ENCODE results near the gene HAVCR1.
A peak's percentile ranks its signal among the peaks of the same experiment; 100 is the strongest.

HAVCR1 gene

DNA sequence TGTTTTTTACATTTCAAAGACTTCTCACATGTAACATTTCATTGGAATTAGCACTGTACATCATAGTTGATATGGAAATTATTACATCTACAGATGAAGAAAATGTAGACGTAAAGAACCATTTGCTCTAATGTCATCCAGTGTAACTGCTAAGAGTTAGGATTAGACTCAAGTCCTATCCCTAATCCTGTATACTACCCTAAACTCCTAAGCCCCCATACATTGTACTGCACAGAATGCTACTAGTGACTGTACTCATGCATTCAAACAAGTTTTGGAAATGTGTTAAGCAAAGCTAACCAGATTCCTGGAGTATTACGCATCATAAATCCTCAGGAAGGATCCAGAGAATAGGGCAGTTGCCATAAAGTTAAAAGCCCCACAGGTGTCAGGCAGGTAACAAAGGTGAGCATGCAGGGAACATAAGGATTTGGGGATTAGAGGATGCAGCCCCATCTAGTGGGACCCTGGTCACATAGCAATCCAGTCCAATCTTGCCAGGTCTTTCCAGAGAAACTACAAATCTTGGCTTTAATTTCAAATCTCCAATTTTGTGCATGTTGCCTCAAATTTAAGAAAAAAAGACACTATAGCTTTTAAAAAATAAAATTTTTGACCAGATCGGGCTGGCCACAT lies 32.0 kb downstream of the HAVCR1 start:
- Histone ChIP-seq H3K4me1 (ENCODE audit: control insufficient read depth, insufficient read depth, low read length) (no peaks in the 10 kb centered on the region), H3K36me3 (ENCODE audit: control insufficient read depth in 2 of 2, insufficient read depth in 1 of 2, low read length in 2 of 2) (no peaks in the 10 kb centered on the region), H3K27ac (ENCODE audit: extremely low read depth, low read depth, low read length) (no peak overlapping the region), H3K9me3 (ENCODE audit: control insufficient read depth, insufficient read depth, low read depth, low read length) (no peaks in the 10 kb centered on the region), H3K4me3 (ENCODE audit: low read depth, low read length) (no peak overlapping the region)
- TF ChIP-seq, protein P1, sequence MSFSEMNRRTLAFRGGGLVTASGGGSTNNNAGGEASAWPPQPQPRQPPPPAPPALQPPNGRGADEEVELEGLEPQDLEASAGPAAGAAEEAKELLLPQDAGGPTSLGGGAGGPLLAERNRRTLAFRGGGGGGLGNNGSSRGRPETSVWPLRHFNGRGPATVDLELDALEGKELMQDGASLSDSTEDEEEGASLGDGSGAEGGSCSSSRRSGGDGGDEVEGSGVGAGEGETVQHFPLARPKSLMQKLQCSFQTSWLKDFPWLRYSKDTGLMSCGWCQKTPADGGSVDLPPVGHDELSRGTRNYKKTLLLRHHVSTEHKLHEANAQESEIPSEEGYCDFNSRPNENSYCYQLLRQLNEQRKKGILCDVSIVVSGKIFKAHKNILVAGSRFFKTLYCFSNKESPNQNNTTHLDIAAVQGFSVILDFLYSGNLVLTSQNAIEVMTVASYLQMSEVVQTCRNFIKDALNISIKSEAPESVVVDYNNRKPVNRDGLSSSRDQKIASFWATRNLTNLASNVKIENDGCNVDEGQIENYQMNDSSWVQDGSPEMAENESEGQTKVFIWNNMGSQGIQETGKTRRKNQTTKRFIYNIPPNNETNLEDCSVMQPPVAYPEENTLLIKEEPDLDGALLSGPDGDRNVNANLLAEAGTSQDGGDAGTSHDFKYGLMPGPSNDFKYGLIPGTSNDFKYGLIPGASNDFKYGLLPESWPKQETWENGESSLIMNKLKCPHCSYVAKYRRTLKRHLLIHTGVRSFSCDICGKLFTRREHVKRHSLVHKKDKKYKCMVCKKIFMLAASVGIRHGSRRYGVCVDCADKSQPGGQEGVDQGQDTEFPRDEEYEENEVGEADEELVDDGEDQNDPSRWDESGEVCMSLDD (tag by site-specific recombination; IDR thresholded peaks at IDR 0.05): no peak
- TF ChIP-seq ZNF677 (tag by site-specific recombination; IDR thresholded peaks at IDR 0.05): no peak
- peak; percentile 24 for TF ChIP-seq ZNF654 (tag by site-specific recombination; IDR thresholded peaks at IDR 0.05; ENCODE audit: low read depth)
- no peak for TF ChIP-seq ZXDB (tag by site-specific recombination; IDR thresholded peaks at IDR 0.05)
- no peak for TF ChIP-seq ZNF350 (tag by site-specific recombination; IDR thresholded peaks at IDR 0.05)
- TF ChIP-seq, protein P2, sequence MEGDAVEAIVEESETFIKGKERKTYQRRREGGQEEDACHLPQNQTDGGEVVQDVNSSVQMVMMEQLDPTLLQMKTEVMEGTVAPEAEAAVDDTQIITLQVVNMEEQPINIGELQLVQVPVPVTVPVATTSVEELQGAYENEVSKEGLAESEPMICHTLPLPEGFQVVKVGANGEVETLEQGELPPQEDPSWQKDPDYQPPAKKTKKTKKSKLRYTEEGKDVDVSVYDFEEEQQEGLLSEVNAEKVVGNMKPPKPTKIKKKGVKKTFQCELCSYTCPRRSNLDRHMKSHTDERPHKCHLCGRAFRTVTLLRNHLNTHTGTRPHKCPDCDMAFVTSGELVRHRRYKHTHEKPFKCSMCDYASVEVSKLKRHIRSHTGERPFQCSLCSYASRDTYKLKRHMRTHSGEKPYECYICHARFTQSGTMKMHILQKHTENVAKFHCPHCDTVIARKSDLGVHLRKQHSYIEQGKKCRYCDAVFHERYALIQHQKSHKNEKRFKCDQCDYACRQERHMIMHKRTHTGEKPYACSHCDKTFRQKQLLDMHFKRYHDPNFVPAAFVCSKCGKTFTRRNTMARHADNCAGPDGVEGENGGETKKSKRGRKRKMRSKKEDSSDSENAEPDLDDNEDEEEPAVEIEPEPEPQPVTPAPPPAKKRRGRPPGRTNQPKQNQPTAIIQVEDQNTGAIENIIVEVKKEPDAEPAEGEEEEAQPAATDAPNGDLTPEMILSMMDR (tag by site-specific recombination; IDR thresholded peaks at IDR 0.05): 0 out of 2 replicates have a peak, but pooled peaks have one; percentile 8
- TF ChIP-seq OVOL3 (tag by site-specific recombination; IDR thresholded peaks at IDR 0.05): no peak
- TF ChIP-seq GLI2 (tag by site-specific recombination; IDR thresholded peaks at IDR 0.05; ENCODE audit: borderline replicate concordance, low read depth): no peak
- no peak for TF ChIP-seq ZNF426 (tag by site-specific recombination; IDR thresholded peaks at IDR 0.05)
- no peak for TF ChIP-seq ZNF138 (tag by site-specific recombination; IDR thresholded peaks at IDR 0.05; ENCODE audit: borderline replicate concordance)
- TF ChIP-seq SCRT2 (tag by site-specific recombination; IDR thresholded peaks at IDR 0.05): peak; percentile 41
- TF ChIP-seq ZBTB48 (tag by site-specific recombination; IDR thresholded peaks at IDR 0.05): no peak
- ChIA-PET CTCF (interaction anchor here (0.6 to 1.9 kb wide), 12 partner anchors 9 to 1410 kb away, joined by 3 to 9 read pairs (median 3); no protein-coding TSS in a partner anchor), POLR2A (no interaction called here)

DNA sequence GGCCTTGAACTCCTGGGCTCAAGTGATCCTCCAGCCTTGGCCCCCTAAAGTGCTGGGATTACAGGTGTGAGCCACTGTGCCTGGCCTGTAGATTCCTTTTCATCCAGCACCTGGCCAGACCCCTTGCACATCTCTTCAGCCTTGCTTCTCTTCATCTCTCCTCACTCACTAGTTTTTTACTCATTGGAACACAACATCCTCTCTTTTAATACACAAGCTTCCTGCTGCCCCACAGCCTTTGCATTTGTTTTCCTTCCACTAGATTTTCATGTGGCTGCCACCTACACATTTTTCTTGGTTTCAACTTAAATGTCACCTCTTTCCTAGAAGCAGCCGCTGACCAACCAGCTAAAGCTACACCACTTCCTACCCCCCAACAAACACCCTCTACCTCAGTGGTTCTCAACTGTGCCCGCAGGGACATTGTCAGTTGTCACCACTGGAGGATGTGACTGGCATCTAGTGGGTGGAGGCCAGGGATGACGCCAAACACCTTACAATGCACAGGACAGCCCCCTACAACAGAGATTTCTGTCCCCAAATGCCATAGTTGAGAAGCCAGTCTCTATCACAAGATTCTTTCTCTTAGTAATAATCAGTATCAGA lies 33.7 kb downstream of the HAVCR1 start:
- no peaks in the 10 kb centered on the region for H3K36me3 ChIP-seq (ENCODE audit: control insufficient read depth in 2 of 2, insufficient read depth in 1 of 2, low read length in 2 of 2)
- H3K4me1 ChIP-seq (ENCODE audit: control insufficient read depth, insufficient read depth, low read length): no peaks in the 10 kb centered on the region
- no peaks in the 10 kb centered on the region for H3K9me3 ChIP-seq (ENCODE audit: control insufficient read depth, insufficient read depth, low read depth, low read length)
- no peak overlapping the region for H3K4me3 ChIP-seq (ENCODE audit: low read depth, low read length)
- TF ChIP-seq, protein P3, sequence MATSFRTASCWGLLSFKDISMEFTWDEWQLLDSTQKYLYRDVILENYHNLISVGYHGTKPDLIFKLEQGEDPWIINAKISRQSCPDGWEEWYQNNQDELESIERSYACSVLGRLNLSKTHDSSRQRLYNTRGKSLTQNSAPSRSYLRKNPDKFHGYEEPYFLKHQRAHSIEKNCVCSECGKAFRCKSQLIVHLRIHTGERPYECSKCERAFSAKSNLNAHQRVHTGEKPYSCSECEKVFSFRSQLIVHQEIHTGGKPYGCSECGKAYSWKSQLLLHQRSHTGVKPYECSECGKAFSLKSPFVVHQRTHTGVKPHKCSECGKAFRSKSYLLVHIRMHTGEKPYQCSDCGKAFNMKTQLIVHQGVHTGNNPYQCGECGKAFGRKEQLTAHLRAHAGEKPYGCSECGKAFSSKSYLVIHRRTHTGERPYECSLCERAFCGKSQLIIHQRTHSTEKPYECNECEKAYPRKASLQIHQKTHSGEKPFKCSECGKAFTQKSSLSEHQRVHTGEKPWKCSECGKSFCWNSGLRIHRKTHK (tag by site-specific recombination; IDR thresholded peaks at IDR 0.05): no peak
- no peak for TF ChIP-seq ZNF433 (tag by site-specific recombination; IDR thresholded peaks at IDR 0.05; ENCODE audit: low read depth)
- TF ChIP-seq ZNF416 (tag by site-specific recombination; IDR thresholded peaks at IDR 0.05): no peak
- TF ChIP-seq ZBTB7A (tag by site-specific recombination; IDR thresholded peaks at IDR 0.05; ENCODE audit: low read depth): no peak
- TF ChIP-seq ZNF510 (tag by site-specific recombination; IDR thresholded peaks at IDR 0.05; ENCODE audit: insufficient replicate concordance): no peak
- no peak for TF ChIP-seq ZNF169 (tag by site-specific recombination; IDR thresholded peaks at IDR 0.05)
- TF ChIP-seq BCL11A (tag by site-specific recombination; IDR thresholded peaks at IDR 0.05; ENCODE audit: low read depth): no peak
- TF ChIP-seq ZFHX2 (tag by site-specific recombination; conservative IDR thresholded peaks at IDR 0.05): no peak
- no peak overlapping the region for H3K27ac ChIP-seq (ENCODE audit: extremely low read depth, low read depth, low read length)
- ChIA-PET CTCF (no interaction called here), POLR2A (no interaction called here)
